GM12875 (cell line): ENCODE measurements around the gene SF3B2.

Experiments
- H3K4me3 ChIP-seq: one replicate; pipeline ENCODE4 v1.5.1; 2011; ENCODE audit warnings: low read depth, low read length, control low read depth
- TF ChIP-seq, protein P1 (sequence below): IDR thresholded peaks from 2 replicates; pipeline ENCODE4 v1.5.1; 2011; ENCODE audit warnings: low read depth, mild to moderate bottlenecking, control low read depth, inconsistent platforms, low read length, moderate library complexity, borderline replicate concordance; ENCODE audit not compliant: insufficient read depth

Gene SF3B2

DNA sequence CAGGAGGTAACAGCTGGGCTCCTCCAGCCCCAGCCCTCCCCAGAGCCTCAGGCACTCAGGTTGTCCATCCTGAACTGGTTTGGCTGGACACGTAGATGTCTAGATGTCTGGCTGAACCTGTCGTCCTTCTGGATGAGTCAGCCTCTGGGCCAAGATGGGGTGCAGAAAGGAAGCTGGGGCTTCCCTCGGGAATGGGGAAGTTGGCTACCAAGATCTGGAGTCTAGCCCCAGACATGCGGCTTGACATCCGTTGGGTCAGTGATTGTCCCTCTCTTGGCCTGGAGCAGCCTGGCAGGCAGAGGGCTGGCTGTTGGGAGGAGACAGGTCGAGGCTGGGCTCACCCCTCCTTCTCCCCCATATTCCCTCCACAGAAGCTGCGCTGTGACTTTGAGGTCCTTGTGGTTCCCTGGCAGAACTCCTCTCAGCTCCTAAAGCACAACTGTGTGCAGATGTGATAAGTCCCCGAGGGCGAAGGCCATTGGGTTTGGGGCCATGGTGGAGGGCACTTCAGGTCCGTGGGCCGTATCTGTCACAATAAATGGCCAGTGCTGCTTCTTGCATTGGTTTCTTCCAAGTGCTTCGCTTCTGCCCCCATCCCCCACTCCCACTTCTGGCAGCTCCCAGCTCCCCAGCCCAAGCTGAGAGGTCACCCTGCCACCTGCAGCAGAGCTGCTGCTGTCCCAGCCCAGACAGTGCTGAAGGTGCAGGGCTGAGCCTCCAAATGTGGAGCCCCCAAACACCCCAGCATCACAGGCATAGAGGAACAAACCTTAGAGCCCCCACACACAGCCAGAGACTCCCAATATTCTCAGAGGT is 39.0 kb upstream of the SF3B2 start:
- TF ChIP-seq, protein P1, sequence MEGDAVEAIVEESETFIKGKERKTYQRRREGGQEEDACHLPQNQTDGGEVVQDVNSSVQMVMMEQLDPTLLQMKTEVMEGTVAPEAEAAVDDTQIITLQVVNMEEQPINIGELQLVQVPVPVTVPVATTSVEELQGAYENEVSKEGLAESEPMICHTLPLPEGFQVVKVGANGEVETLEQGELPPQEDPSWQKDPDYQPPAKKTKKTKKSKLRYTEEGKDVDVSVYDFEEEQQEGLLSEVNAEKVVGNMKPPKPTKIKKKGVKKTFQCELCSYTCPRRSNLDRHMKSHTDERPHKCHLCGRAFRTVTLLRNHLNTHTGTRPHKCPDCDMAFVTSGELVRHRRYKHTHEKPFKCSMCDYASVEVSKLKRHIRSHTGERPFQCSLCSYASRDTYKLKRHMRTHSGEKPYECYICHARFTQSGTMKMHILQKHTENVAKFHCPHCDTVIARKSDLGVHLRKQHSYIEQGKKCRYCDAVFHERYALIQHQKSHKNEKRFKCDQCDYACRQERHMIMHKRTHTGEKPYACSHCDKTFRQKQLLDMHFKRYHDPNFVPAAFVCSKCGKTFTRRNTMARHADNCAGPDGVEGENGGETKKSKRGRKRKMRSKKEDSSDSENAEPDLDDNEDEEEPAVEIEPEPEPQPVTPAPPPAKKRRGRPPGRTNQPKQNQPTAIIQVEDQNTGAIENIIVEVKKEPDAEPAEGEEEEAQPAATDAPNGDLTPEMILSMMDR, result no peak
- no peak overlapping the region for H3K4me3 ChIP-seq

DNA sequence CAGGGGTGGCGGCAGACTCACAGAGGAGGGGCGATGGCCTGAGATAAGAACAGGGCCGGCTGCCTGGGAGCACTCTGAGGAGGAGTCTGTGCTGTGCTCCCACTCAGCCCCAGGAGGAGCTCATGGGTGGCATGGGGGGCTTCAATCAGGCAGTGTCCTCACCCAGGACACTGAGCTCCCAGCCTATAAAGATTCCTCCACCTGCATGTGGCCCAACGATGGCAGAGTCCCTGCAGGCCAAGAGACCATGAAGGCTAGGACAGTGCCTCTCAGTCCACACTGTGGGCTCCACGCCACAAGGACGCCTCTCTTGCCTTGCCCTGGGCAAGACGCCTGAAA is 38.4 kb upstream of the SF3B2 start:
- TF ChIP-seq, protein P1, result no peak
- no peak overlapping the region for H3K4me3 ChIP-seq

DNA sequence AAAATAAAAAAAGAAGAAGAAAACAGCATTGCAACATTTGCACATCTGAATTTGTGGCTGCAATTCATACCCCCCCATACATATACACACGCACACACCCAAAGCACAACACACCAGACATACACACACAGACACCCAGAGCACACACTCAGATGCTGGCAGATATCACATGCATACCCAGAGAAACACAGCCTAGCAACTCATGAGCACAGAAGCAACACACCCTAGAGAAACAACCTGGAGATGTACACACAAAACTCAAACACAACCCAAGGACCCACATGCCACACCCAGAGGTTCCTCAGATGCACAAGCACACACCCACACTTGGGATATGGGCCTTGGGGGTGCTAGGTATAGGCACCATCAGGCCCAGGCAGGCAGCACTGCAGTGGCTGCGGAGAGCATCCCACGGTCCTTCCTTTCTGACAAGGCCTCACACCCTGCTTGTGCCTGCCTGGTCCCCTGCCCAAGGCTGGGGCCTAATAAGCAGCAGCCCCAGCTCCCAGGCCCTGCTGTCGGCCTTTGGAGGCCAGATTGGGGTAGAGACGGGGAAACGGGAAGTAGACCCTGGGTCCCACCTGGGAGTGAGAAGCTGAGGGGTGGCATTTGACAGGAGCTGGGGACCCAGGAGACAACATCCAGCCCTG is 37.2 kb upstream of the SF3B2 start:
- TF ChIP-seq, protein P1, result no peak
- H3K4me3 ChIP-seq, result no peak overlapping the region

DNA sequence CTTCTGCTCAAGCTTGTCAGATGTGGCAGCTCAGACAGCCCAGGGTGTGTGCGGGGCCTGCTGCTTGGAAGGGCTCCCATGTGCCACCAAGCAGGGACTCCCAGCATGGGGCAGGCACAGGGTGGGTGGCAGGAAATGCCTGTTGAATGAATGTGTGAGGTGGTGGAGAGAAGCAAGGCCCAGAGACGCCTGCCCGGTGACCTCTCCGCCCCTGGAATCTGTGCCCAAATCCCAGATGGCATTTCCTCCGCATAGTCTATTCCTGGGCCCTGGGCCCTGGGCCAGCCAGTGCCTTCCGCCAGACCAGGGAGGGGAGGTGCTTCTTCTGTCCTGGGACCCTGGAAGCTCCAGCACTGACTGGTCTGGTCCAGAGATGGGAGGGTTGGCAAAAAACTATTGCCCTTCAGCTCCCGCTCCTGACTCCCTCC is 36.7 kb upstream of the SF3B2 start:
- H3K4me3 ChIP-seq, result no peak overlapping the region
- TF ChIP-seq, protein P1, result no peak

DNA sequence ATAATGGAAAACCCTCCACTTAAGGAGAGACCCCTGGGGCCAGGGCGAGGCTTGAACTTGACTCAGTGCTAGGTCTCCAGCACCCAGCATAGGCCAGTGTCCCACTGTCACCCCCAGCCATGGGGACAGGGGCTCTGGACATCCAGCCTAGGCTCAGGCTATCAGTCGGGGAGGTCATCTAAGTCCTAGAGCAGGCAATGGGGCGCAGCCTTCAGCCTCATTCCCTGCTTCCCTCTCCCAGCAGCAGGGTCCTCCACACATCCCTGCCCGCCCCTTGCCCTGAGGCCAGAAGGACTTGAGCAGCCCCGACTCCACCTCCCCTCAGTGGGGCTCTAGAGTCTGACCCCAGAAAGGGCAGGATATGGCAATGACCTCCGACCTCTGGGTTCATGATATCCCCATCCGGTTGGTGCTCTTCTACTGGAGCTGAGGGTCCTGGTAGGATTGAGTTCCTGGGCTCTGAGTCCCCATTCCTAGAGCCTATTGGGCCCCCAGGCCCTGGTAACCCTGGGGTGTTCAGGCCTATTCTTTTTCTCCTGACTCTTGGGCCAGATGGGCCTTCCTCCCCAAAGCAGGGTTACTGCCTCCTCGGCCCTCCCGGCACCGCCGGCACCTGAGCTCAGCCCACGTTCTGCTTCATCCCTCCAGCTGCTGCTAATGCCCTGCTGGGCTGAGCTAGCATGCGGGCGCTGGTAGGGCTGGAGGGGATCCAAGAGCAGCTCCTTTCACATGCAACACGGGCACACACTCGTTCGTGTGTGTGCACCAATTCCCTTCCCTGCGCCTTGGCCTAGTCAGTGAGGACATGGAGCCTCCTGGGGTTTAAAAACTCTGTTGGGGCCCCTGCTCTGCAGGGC is 36.0 kb upstream of the SF3B2 start:
- H3K4me3 ChIP-seq, result no peak overlapping the region
- TF ChIP-seq, protein P1, result no peak

DNA sequence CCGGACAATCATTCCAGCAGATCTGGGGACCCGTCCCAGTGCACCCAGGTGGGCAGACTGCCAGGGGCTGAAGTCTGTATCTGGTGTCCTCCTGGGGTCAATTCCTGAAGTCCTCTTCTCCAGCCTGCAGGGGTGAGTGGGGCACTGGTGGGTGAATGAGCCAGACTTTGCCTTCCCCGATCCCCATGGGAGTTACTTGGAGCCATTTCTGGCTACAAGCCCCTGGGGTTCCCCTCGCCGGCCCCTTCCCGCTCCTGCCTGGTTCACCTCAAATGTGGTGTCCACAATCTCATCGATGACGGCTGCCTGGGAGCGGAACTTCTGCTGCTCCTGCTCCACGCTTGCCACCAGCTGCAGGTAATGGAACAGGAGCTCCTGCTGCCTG is 35.4 kb upstream of the SF3B2 start:
- TF ChIP-seq, protein P1, result no peak
- H3K4me3 ChIP-seq, result no peak overlapping the region

DNA sequence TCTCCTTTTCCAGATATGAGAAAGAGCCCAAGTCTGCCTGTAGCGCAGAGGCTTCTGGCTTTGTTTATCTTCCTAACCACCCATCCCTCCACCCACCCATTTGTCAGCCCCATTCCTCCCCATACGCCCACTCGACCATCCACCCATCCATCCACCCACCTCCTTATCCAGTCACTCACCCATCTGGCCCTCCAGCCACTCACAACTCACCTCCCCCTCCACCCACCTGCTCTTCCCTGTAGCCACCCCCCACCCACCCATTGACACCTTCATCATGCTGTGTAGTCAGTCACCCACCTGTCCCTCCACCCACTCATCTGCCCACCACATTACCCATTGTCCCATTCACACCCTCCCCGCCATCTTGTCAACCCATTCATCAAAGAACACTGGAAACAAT is 34.8 kb upstream of the SF3B2 start:
- TF ChIP-seq, protein P1, result no peak

More for the DNA sequence above, 34.8 kb upstream of the SF3B2 start:
- no peak overlapping the region for H3K4me3 ChIP-seq
